IPS DF 6.9 (cell line): ENCODE measurements around the gene IFT122.

Source experiments
- DNase-seq: peaks from one replicate; pipeline ENCODE4 v3.0.0-alpha.2; 2013; ENCODE audit warnings: low read depth, low spot score
- H3K27ac ChIP-seq: one replicate; pipeline ENCODE4 v1.5.1; 2013; ENCODE audit warnings: low read length, control low read depth
- H3K27me3 ChIP-seq: 2 replicates; pipeline ENCODE4 v1.6.1; 2013; ENCODE audit warnings: mild to moderate bottlenecking, low read length; ENCODE audit not compliant: control insufficient read depth, insufficient read depth
- H3K36me3 ChIP-seq: 2 replicates; pipeline ENCODE4 v1.6.1; 2013; ENCODE audit warnings: low read length; ENCODE audit not compliant: control insufficient read depth, insufficient read depth
- H3K4me1 ChIP-seq: 2 replicates; pipeline ENCODE4 v1.6.1; 2013; ENCODE audit warnings: low read length; ENCODE audit not compliant: control insufficient read depth, insufficient read depth
- H3K4me3 ChIP-seq: 2 replicates; pipeline ENCODE4 v1.5.1; 2013; ENCODE audit warnings: mild to moderate bottlenecking, low read length
- H3K9me3 ChIP-seq: 2 replicates; pipeline ENCODE4 v1.6.1; 2013; ENCODE audit warnings: low read length, inconsistent platforms; ENCODE audit not compliant: control insufficient read depth, insufficient read depth
- WGBS: extraction: QIAGEN DNeasy Blood & Tissue Kit; methylation state at CpG from one replicate; pipeline ENCODE4 v1.1.7; 2013; ENCODE audit warnings: mixed read lengths, missing lambda C conversion rate; ENCODE audit not compliant: insufficient read length, insufficient coverage; 5-methylcytosine and 5-hydroxymethylcytosine counted together

IFT122 gene

GRCh38 chr3:129425213-129425612 is 14.8 kb upstream of the IFT122 start:
- peaks cover 7% of the 10 kb centered on the region for H3K4me1 ChIP-seq
- no CpG with 5 or more reads among the region's 3 CpGs for WGBS
- no peaks in the 10 kb centered on the region; the same call in 1 of the 2 replicates for H3K27me3 ChIP-seq
- no peaks in the 10 kb centered on the region for H3K9me3 ChIP-seq
- H3K36me3 ChIP-seq, result no peaks in the 10 kb centered on the region
- DNase-seq, result no peak
- H3K4me3 ChIP-seq, result no peak overlapping the region
- H3K27ac ChIP-seq, result no peak overlapping the region

GRCh38 chr3:129425619-129426018 is 14.4 kb upstream of the IFT122 start:
- H3K4me1 ChIP-seq, result peaks cover 7% of the 10 kb centered on the region
- H3K4me3 ChIP-seq, result no peak overlapping the region
- no peaks in the 10 kb centered on the region; the same call in 1 of the 2 replicates for H3K27me3 ChIP-seq
- H3K27ac ChIP-seq, result no peak overlapping the region
- no peaks in the 10 kb centered on the region for H3K36me3 ChIP-seq
- no CpG with 5 or more reads among the region's 2 CpGs for WGBS
- DNase-seq, result no peak
- no peaks in the 10 kb centered on the region for H3K9me3 ChIP-seq

GRCh38 chr3:129428007-129428375 is 12.0 kb upstream of the IFT122 start:
- no peak for DNase-seq
- H3K4me1 ChIP-seq, result peaks cover 7% of the 10 kb centered on the region
- WGBS, result no CpG with 5 or more reads among the region's 8 CpGs
- peaks cover 14% of the 10 kb centered on the region; the same call in 1 of the 2 replicates for H3K36me3 ChIP-seq
- H3K4me3 ChIP-seq, result peak overlapping the region; percentile 33; the same call in 1 of the 2 replicates
- H3K27me3 ChIP-seq, result no peaks in the 10 kb centered on the region; the same call in 1 of the 2 replicates
- no peak overlapping the region for H3K27ac ChIP-seq
- no peaks in the 10 kb centered on the region for H3K9me3 ChIP-seq

GRCh38 chr3:129428376-129429079 is 11.5 kb upstream of the IFT122 start, which contains the start of gene EFCAB12:
Gene EFCAB12, minus strand, starts transcription at chr3:129428636. Its CDS starts 148 bp downstream, at chr3:129428488.
- peak within 1 kb of the TSS; percentile 33; the same call in 1 of the 2 replicates for H3K4me3 ChIP-seq
- peaks cover 15% of the 10 kb centered on the region; the same call in 1 of the 2 replicates for H3K36me3 ChIP-seq
- no peak within 1 kb of the TSS for H3K27ac ChIP-seq
- WGBS, result no CpG with 5 or more reads among the region's 42 CpGs
- H3K4me1 ChIP-seq, result peaks cover 7% of the 10 kb centered on the region
- peak; percentile 91 for DNase-seq
- H3K27me3 ChIP-seq, result no peaks in the 10 kb centered on the region; the same call in 1 of the 2 replicates
- no peaks in the 10 kb centered on the region for H3K9me3 ChIP-seq

GRCh38 chr3:129429080-129429451 is 11.0 kb upstream of the IFT122 start:
- peaks cover 15% of the 10 kb centered on the region; the same call in 1 of the 2 replicates for H3K36me3 ChIP-seq
- DNase-seq, result no peak
- H3K4me3 ChIP-seq, result no peak overlapping the region
- H3K27me3 ChIP-seq, result no peaks in the 10 kb centered on the region; the same call in 1 of the 2 replicates
- H3K27ac ChIP-seq, result no peak overlapping the region
- no CpG with 5 or more reads among the region's 3 CpGs for WGBS
- H3K9me3 ChIP-seq, result no peaks in the 10 kb centered on the region
- H3K4me1 ChIP-seq, result peaks cover 7% of the 10 kb centered on the region

- DNase-seq, result no peak
- H3K27me3 ChIP-seq, result no peaks in the 10 kb centered on the region; the same call in 1 of the 2 replicates
- peaks cover 15% of the 10 kb centered on the region; the same call in 1 of the 2 replicates for H3K36me3 ChIP-seq
- no peak overlapping the region for H3K4me3 ChIP-seq
- no peaks in the 10 kb centered on the region for H3K9me3 ChIP-seq
- peaks cover 6% of the 10 kb centered on the region for H3K4me1 ChIP-seq
- no peak overlapping the region for H3K27ac ChIP-seq
- WGBS, result no CpG with 5 or more reads among the region's 4 CpGs
Measured at GRCh38 chr3:129429602-129430001, 10.4 kb upstream of the IFT122 start.

GRCh38 chr3:129432036-129432435 is 8.0 kb upstream of the IFT122 start:
- Histone ChIP-seq H3K27ac (no peak overlapping the region), H3K36me3 (peaks cover 20% of the 10 kb centered on the region; the same call in 1 of the 2 replicates), H3K27me3 (no peaks in the 10 kb centered on the region; the same call in 1 of the 2 replicates), H3K4me3 (no peak overlapping the region), H3K9me3 (no peaks in the 10 kb centered on the region), H3K4me1 (peaks cover 1% of the 10 kb centered on the region; the same call in 1 of the 2 replicates)
- WGBS, result no CpG with 5 or more reads among the region's 7 CpGs
- DNase-seq, result no peak

- Histone ChIP-seq H3K27ac (no peak overlapping the region), H3K4me3 (no peak overlapping the region), H3K9me3 (no peaks in the 10 kb centered on the region), H3K4me1 (peaks cover 1% of the 10 kb centered on the region; the same call in 1 of the 2 replicates), H3K27me3 (no peaks in the 10 kb centered on the region; the same call in 1 of the 2 replicates), H3K36me3 (peaks cover 22% of the 10 kb centered on the region; the same call in 1 of the 2 replicates)
- no peak for DNase-seq
Measured at GRCh38 chr3:129432671-129433070, 7.4 kb upstream of the IFT122 start.

- Histone ChIP-seq H3K36me3 (peaks cover 22% of the 10 kb centered on the region; the same call in 1 of the 2 replicates), H3K27ac (no peak overlapping the region), H3K4me1 (peaks cover 1% of the 10 kb centered on the region; the same call in 1 of the 2 replicates), H3K9me3 (no peaks in the 10 kb centered on the region), H3K4me3 (no peak overlapping the region), H3K27me3 (no peaks in the 10 kb centered on the region)
- DNase-seq, result no peak
- no CpG with 5 or more reads among the region's 5 CpGs for WGBS
Measured at GRCh38 chr3:129433565-129433964, 6.5 kb upstream of the IFT122 start.

GRCh38 chr3:129434140-129434539 is 5.9 kb upstream of the IFT122 start:
- Histone ChIP-seq H3K9me3 (no peaks in the 10 kb centered on the region), H3K36me3 (peaks cover 22% of the 10 kb centered on the region; the same call in 1 of the 2 replicates), H3K27me3 (no peaks in the 10 kb centered on the region), H3K4me1 (peaks cover 1% of the 10 kb centered on the region; the same call in 1 of the 2 replicates), H3K27ac (no peak overlapping the region), H3K4me3 (no peak overlapping the region)
- DNase-seq, result no peak
- 100% methylated on average over 1 of the region's 1 CpG for WGBS
